SK-N-SH treated with all-trans-retinoic acid at 6 μM for 48 hours (cell line): Measurements from ENCODE around the gene SPDYE1.

Source experiments
- BACH2 ChIP-seq: fragments of 250-450 bp; sonication (Bioruptor Pico); IDR thresholded peaks from 2 replicates; pipeline ENCODE4 v1.9.0; 2021; ENCODE audit warnings: mild to moderate bottlenecking, borderline replicate concordance
- CREB5 ChIP-seq: fragments of 250-450 bp; sonication (Bioruptor Pico); IDR thresholded peaks from 2 replicates; pipeline ENCODE4 v1.5.1; 2020; ENCODE audit warnings: low read depth, mild to moderate bottlenecking, moderate library complexity
- ESRRG ChIP-seq: fragments of 250-450 bp; sonication (Bioruptor Pico); IDR thresholded peaks from 2 replicates; pipeline ENCODE4 v1.6.1; 2021; ENCODE audit warnings: mild to moderate bottlenecking
- ISL1 ChIP-seq: fragments of 250-450 bp; sonication (Bioruptor Pico); IDR thresholded peaks from 2 replicates; pipeline ENCODE4 v2.1.2; 2022; ENCODE audit warnings: mild to moderate bottlenecking, moderate library complexity
- PATZ1 ChIP-seq: fragments of 250-450 bp; sonication (Bioruptor Pico); IDR thresholded peaks from 2 replicates; pipeline ENCODE4 v1.8.0; 2020; ENCODE audit warnings: mild to moderate bottlenecking, moderate library complexity, borderline replicate concordance
- PPARA ChIP-seq: fragments of 250-450 bp; sonication (Bioruptor Pico); IDR thresholded peaks from 2 replicates; pipeline ENCODE4 v1.5.0; 2020; ENCODE audit warnings: mild to moderate bottlenecking, borderline replicate concordance
- RARB ChIP-seq: fragments of 250-450 bp; sonication (Bioruptor Pico); IDR thresholded peaks from 2 replicates; pipeline ENCODE4 v1.8.0; 2021; ENCODE audit warnings: mild to moderate bottlenecking, moderate library complexity
- SNAI2 ChIP-seq: fragments of 250-450 bp; sonication (Bioruptor Pico); IDR thresholded peaks from 2 replicates; pipeline ENCODE4 v1.5.0; 2020; ENCODE audit warnings: mild to moderate bottlenecking, moderate library complexity
- TCF4 ChIP-seq: fragments of 250-450 bp; sonication (Bioruptor Pico); IDR thresholded peaks from 2 replicates; pipeline ENCODE4 v1.8.0; 2021; ENCODE audit warnings: mild to moderate bottlenecking, moderate library complexity, borderline replicate concordance
- TOX ChIP-seq: fragments of 250-450 bp; sonication (Bioruptor Pico); IDR thresholded peaks from 2 replicates; pipeline ENCODE4 v1.8.0; 2021; ENCODE audit warnings: mild to moderate bottlenecking, moderate library complexity, borderline replicate concordance
- ZFP3 ChIP-seq: fragments of 250-450 bp; sonication (Bioruptor Pico); IDR thresholded peaks from 2 replicates; pipeline ENCODE4 v1.5.0; 2020; ENCODE audit warnings: mild to moderate bottlenecking, moderate library complexity
- ZFP30 ChIP-seq: fragments of 450-650 bp; formaldehyde crosslinking; IDR thresholded peaks from 2 replicates; pipeline ENCODE4 v1.5.0; 2022; ENCODE audit warnings: mild to moderate bottlenecking, moderate library complexity
- ZNF70 ChIP-seq: fragments of 450-650 bp; formaldehyde crosslinking; IDR thresholded peaks from 2 replicates; pipeline ENCODE4 v1.5.0; 2020; ENCODE audit warnings: mild to moderate bottlenecking, moderate library complexity
- ZNF8 ChIP-seq: fragments of 450-650 bp; formaldehyde crosslinking; IDR thresholded peaks from 2 replicates; pipeline ENCODE4 v1.5.0; 2020; ENCODE audit warnings: mild to moderate bottlenecking, moderate library complexity

DNA sequence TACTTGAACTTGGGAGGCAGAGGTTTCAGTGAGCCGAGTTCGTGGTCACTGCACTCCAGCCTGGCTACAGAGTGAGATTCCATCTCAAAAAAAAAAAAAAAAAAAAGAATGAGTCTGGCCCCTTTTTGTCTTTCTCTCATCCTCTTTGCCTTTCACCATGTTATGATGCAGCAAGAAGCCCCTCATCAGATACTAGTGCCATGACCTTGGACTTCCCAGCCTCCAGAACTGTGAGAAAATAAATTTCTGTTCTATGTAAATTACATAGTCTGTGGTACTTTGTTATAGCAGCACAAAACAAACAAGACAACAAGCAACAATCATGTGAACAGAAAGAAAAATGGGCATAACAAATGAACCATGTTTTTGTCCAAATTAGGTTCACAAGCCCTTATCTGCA, 44.5 kb downstream of the SPDYE1 start:
- TF ChIP-seq PPARA (CRISPR knock-in tag) (no peak), BACH2 (no peak), ESRRG (CRISPR knock-in tag) (no peak), TOX (CRISPR knock-in tag) (no peak), CREB5 (CRISPR knock-in tag) (no peak), ZNF70 (CRISPR knock-in tag) (no peak), SNAI2 (CRISPR knock-in tag) (no peak), ISL1 (CRISPR knock-in tag) (no peak), RARB (no peak), ZFP3 (no peak), PATZ1 (CRISPR knock-in tag) (no peak), TCF4 (CRISPR knock-in tag) (no peak), ZNF8 (no peak), ZFP30 (CRISPR knock-in tag) (no peak)
